ENCODE data around the gene CDH24.

DNA sequence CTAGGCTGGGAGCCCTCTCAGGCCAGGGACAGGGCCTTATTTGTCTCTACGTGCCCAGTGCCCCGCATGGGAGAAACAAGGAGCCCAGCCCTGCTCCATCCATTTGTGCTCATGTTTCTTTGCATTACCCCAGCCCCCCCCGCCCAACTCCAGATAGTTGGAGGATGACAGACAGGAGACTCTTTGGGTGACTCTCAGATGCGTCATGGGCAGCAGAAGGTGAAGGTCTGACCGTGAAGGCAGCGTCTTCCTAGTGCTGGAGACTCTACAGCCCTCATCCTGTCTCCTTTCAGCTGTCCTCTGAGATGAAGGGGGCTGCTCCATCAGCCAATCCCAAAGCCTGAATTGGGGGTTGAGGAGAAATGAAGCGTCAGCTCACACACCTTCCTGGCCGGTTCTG, 15.6 kb downstream of the CDH24 start:
- no peak for TF ChIP-seq EZH2 (conservative IDR thresholded peaks at IDR 0.05; ENCODE audit: low read depth, low read length)
- TF ChIP-seq, protein P1, sequence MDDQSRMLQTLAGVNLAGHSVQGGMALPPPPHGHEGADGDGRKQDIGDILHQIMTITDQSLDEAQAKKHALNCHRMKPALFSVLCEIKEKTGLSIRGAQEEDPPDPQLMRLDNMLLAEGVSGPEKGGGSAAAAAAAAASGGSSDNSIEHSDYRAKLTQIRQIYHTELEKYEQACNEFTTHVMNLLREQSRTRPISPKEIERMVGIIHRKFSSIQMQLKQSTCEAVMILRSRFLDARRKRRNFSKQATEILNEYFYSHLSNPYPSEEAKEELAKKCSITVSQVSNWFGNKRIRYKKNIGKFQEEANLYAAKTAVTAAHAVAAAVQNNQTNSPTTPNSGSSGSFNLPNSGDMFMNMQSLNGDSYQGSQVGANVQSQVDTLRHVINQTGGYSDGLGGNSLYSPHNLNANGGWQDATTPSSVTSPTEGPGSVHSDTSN (CRISPR knock-in tag; IDR thresholded peaks at IDR 0.05; ENCODE audit: borderline replicate concordance) = no peak
- TF ChIP-seq, protein P2, sequence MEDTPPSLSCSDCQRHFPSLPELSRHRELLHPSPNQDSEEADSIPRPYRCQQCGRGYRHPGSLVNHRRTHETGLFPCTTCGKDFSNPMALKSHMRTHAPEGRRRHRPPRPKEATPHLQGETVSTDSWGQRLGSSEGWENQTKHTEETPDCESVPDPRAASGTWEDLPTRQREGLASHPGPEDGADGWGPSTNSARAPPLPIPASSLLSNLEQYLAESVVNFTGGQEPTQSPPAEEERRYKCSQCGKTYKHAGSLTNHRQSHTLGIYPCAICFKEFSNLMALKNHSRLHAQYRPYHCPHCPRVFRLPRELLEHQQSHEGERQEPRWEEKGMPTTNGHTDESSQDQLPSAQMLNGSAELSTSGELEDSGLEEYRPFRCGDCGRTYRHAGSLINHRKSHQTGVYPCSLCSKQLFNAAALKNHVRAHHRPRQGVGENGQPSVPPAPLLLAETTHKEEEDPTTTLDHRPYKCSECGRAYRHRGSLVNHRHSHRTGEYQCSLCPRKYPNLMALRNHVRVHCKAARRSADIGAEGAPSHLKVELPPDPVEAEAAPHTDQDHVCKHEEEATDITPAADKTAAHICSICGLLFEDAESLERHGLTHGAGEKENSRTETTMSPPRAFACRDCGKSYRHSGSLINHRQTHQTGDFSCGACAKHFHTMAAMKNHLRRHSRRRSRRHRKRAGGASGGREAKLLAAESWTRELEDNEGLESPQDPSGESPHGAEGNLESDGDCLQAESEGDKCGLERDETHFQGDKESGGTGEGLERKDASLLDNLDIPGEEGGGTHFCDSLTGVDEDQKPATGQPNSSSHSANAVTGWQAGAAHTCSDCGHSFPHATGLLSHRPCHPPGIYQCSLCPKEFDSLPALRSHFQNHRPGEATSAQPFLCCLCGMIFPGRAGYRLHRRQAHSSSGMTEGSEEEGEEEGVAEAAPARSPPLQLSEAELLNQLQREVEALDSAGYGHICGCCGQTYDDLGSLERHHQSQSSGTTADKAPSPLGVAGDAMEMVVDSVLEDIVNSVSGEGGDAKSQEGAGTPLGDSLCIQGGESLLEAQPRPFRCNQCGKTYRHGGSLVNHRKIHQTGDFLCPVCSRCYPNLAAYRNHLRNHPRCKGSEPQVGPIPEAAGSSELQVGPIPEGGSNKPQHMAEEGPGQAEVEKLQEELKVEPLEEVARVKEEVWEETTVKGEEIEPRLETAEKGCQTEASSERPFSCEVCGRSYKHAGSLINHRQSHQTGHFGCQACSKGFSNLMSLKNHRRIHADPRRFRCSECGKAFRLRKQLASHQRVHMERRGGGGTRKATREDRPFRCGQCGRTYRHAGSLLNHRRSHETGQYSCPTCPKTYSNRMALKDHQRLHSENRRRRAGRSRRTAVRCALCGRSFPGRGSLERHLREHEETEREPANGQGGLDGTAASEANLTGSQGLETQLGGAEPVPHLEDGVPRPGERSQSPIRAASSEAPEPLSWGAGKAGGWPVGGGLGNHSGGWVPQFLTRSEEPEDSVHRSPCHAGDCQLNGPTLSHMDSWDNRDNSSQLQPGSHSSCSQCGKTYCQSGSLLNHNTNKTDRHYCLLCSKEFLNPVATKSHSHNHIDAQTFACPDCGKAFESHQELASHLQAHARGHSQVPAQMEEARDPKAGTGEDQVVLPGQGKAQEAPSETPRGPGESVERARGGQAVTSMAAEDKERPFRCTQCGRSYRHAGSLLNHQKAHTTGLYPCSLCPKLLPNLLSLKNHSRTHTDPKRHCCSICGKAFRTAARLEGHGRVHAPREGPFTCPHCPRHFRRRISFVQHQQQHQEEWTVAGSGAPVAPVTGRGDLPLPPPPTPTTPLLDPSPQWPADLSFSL (CRISPR knock-in tag; IDR thresholded peaks at IDR 0.05) = no peak
- TF ChIP-seq, protein P3, sequence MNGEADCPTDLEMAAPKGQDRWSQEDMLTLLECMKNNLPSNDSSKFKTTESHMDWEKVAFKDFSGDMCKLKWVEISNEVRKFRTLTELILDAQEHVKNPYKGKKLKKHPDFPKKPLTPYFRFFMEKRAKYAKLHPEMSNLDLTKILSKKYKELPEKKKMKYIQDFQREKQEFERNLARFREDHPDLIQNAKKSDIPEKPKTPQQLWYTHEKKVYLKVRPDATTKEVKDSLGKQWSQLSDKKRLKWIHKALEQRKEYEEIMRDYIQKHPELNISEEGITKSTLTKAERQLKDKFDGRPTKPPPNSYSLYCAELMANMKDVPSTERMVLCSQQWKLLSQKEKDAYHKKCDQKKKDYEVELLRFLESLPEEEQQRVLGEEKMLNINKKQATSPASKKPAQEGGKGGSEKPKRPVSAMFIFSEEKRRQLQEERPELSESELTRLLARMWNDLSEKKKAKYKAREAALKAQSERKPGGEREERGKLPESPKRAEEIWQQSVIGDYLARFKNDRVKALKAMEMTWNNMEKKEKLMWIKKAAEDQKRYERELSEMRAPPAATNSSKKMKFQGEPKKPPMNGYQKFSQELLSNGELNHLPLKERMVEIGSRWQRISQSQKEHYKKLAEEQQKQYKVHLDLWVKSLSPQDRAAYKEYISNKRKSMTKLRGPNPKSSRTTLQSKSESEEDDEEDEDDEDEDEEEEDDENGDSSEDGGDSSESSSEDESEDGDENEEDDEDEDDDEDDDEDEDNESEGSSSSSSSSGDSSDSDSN (CRISPR knock-in tag; IDR thresholded peaks at IDR 0.05) = no peak
- no peak for TF ChIP-seq PRMT3 (CRISPR knock-in tag; IDR thresholded peaks at IDR 0.05; ENCODE audit: borderline replicate concordance, low read depth)
- no peak for TF ChIP-seq POLR2A (IDR thresholded peaks at IDR 0.05; ENCODE audit: insufficient read depth in 1 of 2, low read depth in 2 of 2, low read length in 2 of 2)
- TF ChIP-seq KLF9 (CRISPR knock-in tag; IDR thresholded peaks at IDR 0.05; ENCODE audit: low read depth) = no peak
